Testis (tissue), 3 donors: ENCODE results near the gene FAU. TPM values are rescaled to one million over a fixed set of nuclear protein-coding genes. Genes with fewer than 3 reads are reported as not detected.
A peak's percentile ranks its signal among the peaks of the same experiment; 100 is the strongest.

ENCODE experiments used
- DNase-seq: peaks from one replicate; pipeline ENCODE4 v3.0.0-alpha.2; 2019
- H3K27ac ChIP-seq, 2 donors: fragments of 200-600 bp; sonication (generic); one replicate each; pipeline ENCODE4 v1.5.1; 2019
- H3K27me3 ChIP-seq: fragments of 200-600 bp; sonication (generic); one replicate; pipeline ENCODE4 v1.5.1; 2019
- H3K36me3 ChIP-seq: fragments of 200-600 bp; sonication (generic); one replicate; pipeline ENCODE4 v1.5.1; 2017; ENCODE audit warnings: low read depth; ENCODE audit errors: missing control alignments
- H3K4me1 ChIP-seq: fragments of 200-600 bp; sonication (generic); one replicate; pipeline ENCODE4 v1.5.1; 2019
- H3K4me3 ChIP-seq, 2 donors: fragments of 200-600 bp; sonication (generic); one replicate each; pipeline ENCODE4 v1.5.1; 2017 to 2019
- H3K9me3 ChIP-seq: fragments of 200-600 bp; sonication (generic); one replicate; pipeline ENCODE4 v1.5.1; 2017
- CTCF ChIP-seq, 3 experiments: fragments of 450-650 bp in 2 of 3; fragments of 200-600 bp in 1 of 3; sonication (generic) in 1 of 3; IDR thresholded peaks; one replicate each; pipeline ENCODE4 v1.5.1; 2016 to 2019; ENCODE audit warnings: antibody characterized with exemption in 3 of 3, mild to moderate bottlenecking in 2 of 3, moderate library complexity in 1 of 3
- POLR2A ChIP-seq: fragments of 450-650 bp; IDR thresholded peaks from one replicate; pipeline ENCODE4 v1.6.1; 2017; ENCODE audit warnings: antibody characterized with exemption, mild to moderate bottlenecking, moderate library complexity
- WGBS, 2 donors: methylation state at CpG; one replicate each; pipeline ENCODE4 v1.1.5; 2018; 5-methylcytosine and 5-hydroxymethylcytosine counted together
- intact Hi-C: fragments of 100-400 bp; cut with DNase I; formaldehyde crosslinking; loops from one replicate; pipeline ENCODE4 v1.15.1; 2023; ENCODE audit warnings: low total_unique reads
- polyA plus RNA-seq: library from polyadenylated mRNA; stranded (reverse); fragments of 350-450 nt; fragmentation: Illumina TruSeq; extraction: RNeasy Lipid Tissue Mini Kit (QIAGEN cat#74804); gene quantifications from one replicate; pipeline ENCODE4 v1.2.3, GENCODE V29; 2014; ENCODE audit warnings: low read depth, low replicate concordance; ENCODE audit not compliant: insufficient read depth
- total RNA-seq, 2 donors: library from RNA; depleted of rRNA; stranded (reverse); fragments of >200 nt; gene quantifications; one replicate each; pipeline ENCODE4 v1.2.3, GENCODE V29; 2016

The FAU gene
- total and polyA plus RNA-seq, 3 donors from 2014 or later: 441 to 761 (median 583) TPM

GRCh38 chr11:65102142-65103095 is 19.5 kb downstream of the FAU start:
- no peak overlapping the region for H3K27ac ChIP-seq
- DNase-seq: no peak

GRCh38 chr11:65100674-65101350 is 21.1 kb downstream of the FAU start:
- peaks cover 16% of the 10 kb centered on the region for H3K4me1 ChIP-seq
- H3K4me3 ChIP-seq: no peak overlapping the region
- WGBS, 2 donors: 91 to 95% methylated on average over 6 of the region's 6 CpGs
- intact Hi-C loops: no loop called here
- H3K27me3 ChIP-seq: no peaks in the 10 kb centered on the region
- H3K27ac ChIP-seq: no peak overlapping the region
- no peaks in the 10 kb centered on the region for H3K9me3 ChIP-seq
- no peak for TF ChIP-seq CTCF (IDR thresholded peaks at IDR 0.05)
- TF ChIP-seq POLR2A: no peak
- DNase-seq: no peak
- no peaks in the 10 kb centered on the region for H3K36me3 ChIP-seq

More at GRCh38 chr11:65102142-65103095, 19.5 kb downstream of the FAU start:
- H3K36me3 ChIP-seq: no peaks in the 10 kb centered on the region
- H3K9me3 ChIP-seq: no peaks in the 10 kb centered on the region
- H3K27me3 ChIP-seq: no peaks in the 10 kb centered on the region
- peaks cover 8% of the 10 kb centered on the region for H3K4me1 ChIP-seq
- H3K4me3 ChIP-seq: no peak overlapping the region
- intact Hi-C loops: no loop called here
- 82 to 84% methylated on average over 8 of the region's 8 CpGs for WGBS, 2 donors
- TF ChIP-seq CTCF (IDR thresholded peaks at IDR 0.05) (no peak), POLR2A (no peak)

GRCh38 chr11:65096926-65097325 is 25.0 kb downstream of the FAU start:
- Histone ChIP-seq H3K36me3 (no peaks in the 10 kb centered on the region), H3K4me1 (peaks cover 9% of the 10 kb centered on the region), H3K4me3 (peak overlapping the region; percentile 69 to 99), H3K9me3 (no peaks in the 10 kb centered on the region), H3K27ac (peak overlapping the region; percentile 89 to 94), H3K27me3 (no peaks in the 10 kb centered on the region)
- TF ChIP-seq POLR2A: no peak
- TF ChIP-seq CTCF (IDR thresholded peaks at IDR 0.05): no peak
- DNase-seq: no peak
- intact Hi-C loops: no loop called here
- 20 to 42% methylated on average over 6 to 8 of the region's 8 CpGs for WGBS, 2 donors

GRCh38 chr11:65095974-65096806 is 25.7 kb downstream of the FAU start, which contains the start of gene VPS51:
TSS of gene VPS51 (plus strand) at chr11:65096214. CDS start at chr11:65096251, 37 bp downstream.
- Histone ChIP-seq H3K36me3 (no peaks in the 10 kb centered on the region), H3K4me3 (peak within 1 kb of the TSS; percentile 69 to 99), H3K27ac (peak within 1 kb of the TSS; percentile 89 to 94), H3K9me3 (no peaks in the 10 kb centered on the region), H3K27me3 (no peaks in the 10 kb centered on the region), H3K4me1 (peaks cover 9% of the 10 kb centered on the region)
- TF ChIP-seq POLR2A (no peak), CTCF (IDR thresholded peaks at IDR 0.05) (peak in 2 of 3 experiments; percentile 31 to 38)
- WGBS, 2 donors: 1 to 2% methylated on average over 11 to 52 of the region's 52 CpGs
- intact Hi-C loops: no loop called here
- peak; percentile 94 for DNase-seq
